ENCODE data around the gene CCDC24.

GRCh38 chr1:43963890-43964289, 27.5 kb upstream of the CCDC24 start:
- TF ChIP-seq POLR2A (IDR thresholded peaks at IDR 0.05) (no peak), CTCF (IDR thresholded peaks at IDR 0.05) (no peak)
